Right ventricle myocardium inferior (tissue), 1 donor: ENCODE data around the gene SERPINB1. TPM values are rescaled to one million over a fixed set of nuclear protein-coding genes. Genes with fewer than 3 reads are reported as not detected.
"Not testable (repeated sequence)": the region's sequence is repeated elsewhere in the genome, so short reads cannot be mapped to it uniquely, and the experiment has no call there.

ENCODE experiments used
- ATAC-seq: fragments of 200-7000 bp; cut with Tn5 transposase; one replicate; pipeline ENCODE4 v1.9.1; 2020; ENCODE audit warnings: mild to moderate bottlenecking, moderate library complexity
- DNase-seq: peaks from one replicate; pipeline ENCODE4 v3.0.0; 2021; ENCODE audit errors: missing footprints
- intact Hi-C: fragments of 100-400 bp; cut with DNase I; formaldehyde crosslinking; loops from one replicate; pipeline ENCODE4 v1.11.0; 2022
- total RNA-seq: library from RNA; stranded (reverse); fragmentation: NEBNext Ultra II Directional; extraction: Animal tissue kit (Norgen Biotek cat#: 25700); gene quantifications from one replicate; pipeline ENCODE4 v1.2.1, GENCODE V29; 2021
- donor health status: DM: no; HTN: yes; CAD: no; lungs with severe emphysema.

SERPINB1 gene
- total RNA-seq, 1 donor from 2014 or later, result 27.5 TPM

GRCh38 chr6:2803731-2804429 is 37.8 kb downstream of the SERPINB1 start:
- DNase-seq (no peak), ATAC-seq (no peak)
- intact Hi-C loops, result no loop called here

GRCh38 chr6:2802521-2803060 is 39.1 kb downstream of the SERPINB1 start:
- DNase-seq, result no peak
- no peak for ATAC-seq
- intact Hi-C loops, result no loop called here

- DNase-seq, intact Hi-C loops, ATAC-seq: not testable (repeated sequence)
These were observed 40.0 kb downstream of the SERPINB1 start for GRCh38 chr6:2801687-2802086.

- intact Hi-C loops, result no loop called here
These were observed 40.9 kb downstream of the SERPINB1 start for GRCh38 chr6:2800552-2801316.

GRCh38 chr6:2799936-2800527 is 41.6 kb downstream of the SERPINB1 start:
- DNase-seq (no peak), ATAC-seq (no peak)
- intact Hi-C loops, result no loop called here

More at GRCh38 chr6:2800552-2801316, 40.9 kb downstream of the SERPINB1 start:
- DNase-seq (no peak), ATAC-seq (no peak)

- no peak for ATAC-seq
- no peak for DNase-seq
- intact Hi-C loops, result no loop called here
These were observed 43.0 kb downstream of the SERPINB1 start for GRCh38 chr6:2798586-2799134.

- no peak for ATAC-seq
- intact Hi-C loops, result no loop called here
These were observed 44.1 kb downstream of the SERPINB1 start for GRCh38 chr6:2797564-2798031.

GRCh38 chr6:2796861-2797260 is 44.8 kb downstream of the SERPINB1 start:
- DNase-seq, result no peak
- intact Hi-C loops, result no loop called here

More at GRCh38 chr6:2797564-2798031, 44.1 kb downstream of the SERPINB1 start:
- DNase-seq, result no peak

GRCh38 chr6:2795956-2796355 is 45.7 kb downstream of the SERPINB1 start:
- DNase-seq (no peak), ATAC-seq (no peak)
- intact Hi-C loops, result no loop called here

More at GRCh38 chr6:2796861-2797260, 44.8 kb downstream of the SERPINB1 start:
- ATAC-seq, result no peak

- DNase-seq (no peak), ATAC-seq (no peak)
- intact Hi-C loops, result no loop called here
These were observed 46.5 kb downstream of the SERPINB1 start for GRCh38 chr6:2795162-2795561.

GRCh38 chr6:2794171-2794730 is 47.4 kb downstream of the SERPINB1 start:
- intact Hi-C loops, result loop anchor here (5.0 kb wide), 2 partner anchors 33 to 118 kb away; no protein-coding TSS in a partner anchor
- ATAC-seq, result no peak
- no peak for DNase-seq

- DNase-seq (no peak), ATAC-seq (peak; percentile 20)
- intact Hi-C loops, result loop anchor here (5.0 kb wide), 2 partner anchors 34 to 119 kb away; no protein-coding TSS in a partner anchor
These were observed 48.0 kb downstream of the SERPINB1 start for GRCh38 chr6:2793534-2794151.

- ATAC-seq (no peak), DNase-seq (no peak)
- intact Hi-C loops, result loop anchor here (5.0 kb wide), 2 partner anchors 35 to 120 kb away; no protein-coding TSS in a partner anchor
These were observed 49.1 kb downstream of the SERPINB1 start for GRCh38 chr6:2792330-2793110.

- intact Hi-C loops, result loop anchor here (1.0 to 5.0 kb wide), 5 partner anchors 36 to 197 kb away; partner anchors contain the start of gene SERPINB1
- DNase-seq (no peak), ATAC-seq (peak; percentile 3)
These were observed 50.2 kb downstream of the SERPINB1 start for GRCh38 chr6:2791450-2791974.

- DNase-seq (no peak), ATAC-seq (peak; percentile 89)
- intact Hi-C loops, result loop anchor here (1.0 to 5.0 kb wide), 5 partner anchors 36 to 197 kb away; partner anchors contain the start of gene SERPINB1
These were observed 50.8 kb downstream of the SERPINB1 start for GRCh38 chr6:2790588-2791449.

GRCh38 chr6:2786269-2786668 is 55.4 kb downstream of the SERPINB1 start:
- DNase-seq (no peak), ATAC-seq (no peak)
- intact Hi-C loops, result no loop called here
